Measurements from ENCODE around the gene TMCO4.

DNA sequence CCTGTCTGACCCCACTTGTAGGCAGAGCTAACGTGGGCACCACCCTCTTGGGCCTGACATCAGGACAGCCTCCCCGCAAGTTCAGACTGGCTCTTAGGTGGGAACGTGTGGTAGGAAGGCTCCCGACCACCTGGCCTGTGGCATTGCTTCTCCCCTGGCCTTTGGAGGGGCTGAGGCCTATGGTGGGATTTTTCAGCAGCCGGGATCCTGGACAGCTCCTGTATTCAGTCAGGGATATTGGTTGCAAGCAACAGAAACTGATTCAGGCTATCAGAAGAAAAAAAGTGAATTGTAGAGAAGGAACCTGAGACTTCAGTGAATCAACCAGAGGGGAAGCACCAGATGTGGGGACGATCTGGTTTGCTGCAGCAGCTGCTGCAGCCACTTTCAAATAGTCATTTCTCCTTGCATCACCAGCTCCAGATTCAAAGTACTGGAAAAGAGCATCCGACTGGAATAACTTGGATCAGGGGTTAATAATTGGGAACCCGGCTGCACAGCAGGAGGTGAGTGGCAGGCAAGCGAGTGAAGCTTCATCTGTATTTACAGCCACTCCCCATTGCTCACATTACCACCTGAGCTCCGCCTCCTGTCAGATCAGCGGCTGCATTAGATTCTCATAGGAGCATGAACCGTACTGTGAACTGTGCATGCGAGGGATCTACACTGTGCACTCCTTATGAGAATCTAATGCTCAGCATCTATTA is 9.5 kb upstream of the TMCO4 start:
- TF ChIP-seq CTCF (conservative IDR thresholded peaks at IDR 0.05 in 1 of 2, IDR thresholded peaks at IDR 0.05 in 1 of 2; ENCODE audit: extremely low read depth in 1 of 2, insufficient read depth in 1 of 2, low read depth in 1 of 2, low read length in 2 of 2), result no peak
- no peak for TF ChIP-seq EZH2 (IDR thresholded peaks at IDR 0.05; ENCODE audit: borderline replicate concordance, low read length)
